HG03175 (cell line): Measurements from ENCODE around the gene TK1.
A peak's percentile ranks its signal among the peaks of the same experiment; 100 is the strongest.

Experiments used
- ATAC-seq: cut with Tn5 transposase; IDR thresholded peaks from one replicate; pipeline ENCODE4 v1.9.1; 2021; ENCODE audit warnings: mild to moderate bottlenecking, moderate library complexity; ENCODE audit not compliant: unreplicated experiment

The TK1 gene

GRCh38 chr17:78135858-78136500 is 50.9 kb downstream of the TK1 start:
- ATAC-seq = no peak

GRCh38 chr17:78134899-78135385 is 51.9 kb downstream of the TK1 start:
- no peak for ATAC-seq

GRCh38 chr17:78133971-78134898 is 52.6 kb downstream of the TK1 start:
- ATAC-seq = no peak

- ATAC-seq = no peak
Observed at GRCh38 chr17:78133179-78133951, 53.5 kb downstream of the TK1 start.

- no peak for ATAC-seq
Observed at GRCh38 chr17:78132767-78133178, 54.1 kb downstream of the TK1 start.

- ATAC-seq = no peak
Observed at GRCh38 chr17:78132084-78132676, 54.7 kb downstream of the TK1 start.

- ATAC-seq = no peak
Observed at GRCh38 chr17:78131172-78132083, 55.4 kb downstream of the TK1 start.

- ATAC-seq = no peak
Observed at GRCh38 chr17:78130437-78131101, 56.3 kb downstream of the TK1 start, which contains the start of gene TMC8. Gene TMC8 (plus strand): TSS chr17:78130771. CDS start chr17:78131589, 818 bp downstream.

- no peak for ATAC-seq
Observed at GRCh38 chr17:78130090-78130436, 56.8 kb downstream of the TK1 start.

GRCh38 chr17:78129351-78130089 is 57.3 kb downstream of the TK1 start:
- ATAC-seq = no peak

- peak; percentile 21 for ATAC-seq
Observed at GRCh38 chr17:78128551-78129350, 58.1 kb downstream of the TK1 start, which contains the start of gene TMC6. Gene TMC6 (minus strand): TSS chr17:78128755. CDS start chr17:78126832, 1,923 bp downstream.

GRCh38 chr17:78127888-78128550 is 58.8 kb downstream of the TK1 start:
- ATAC-seq = no peak

GRCh38 chr17:78127239-78127887 is 59.5 kb downstream of the TK1 start:
- ATAC-seq = no peak

- no peak for ATAC-seq
Observed at GRCh38 chr17:78126895-78127238, 60.0 kb downstream of the TK1 start.

- no peak for ATAC-seq
Observed at GRCh38 chr17:78125976-78126894, 60.6 kb downstream of the TK1 start.
